Measurements from ENCODE around the gene IQSEC1. TPM values are rescaled to one million over a fixed set of nuclear protein-coding genes. Genes with fewer than 3 reads are reported as not detected.
A peak's percentile ranks its signal among the peaks of the same experiment; 100 is the strongest.

Gene IQSEC1
- total and polyA plus RNA-seq, 2 donors (not counting 1 experiment from before 2014, with no cell fraction given), result 96.7 to 222 TPM

DNA sequence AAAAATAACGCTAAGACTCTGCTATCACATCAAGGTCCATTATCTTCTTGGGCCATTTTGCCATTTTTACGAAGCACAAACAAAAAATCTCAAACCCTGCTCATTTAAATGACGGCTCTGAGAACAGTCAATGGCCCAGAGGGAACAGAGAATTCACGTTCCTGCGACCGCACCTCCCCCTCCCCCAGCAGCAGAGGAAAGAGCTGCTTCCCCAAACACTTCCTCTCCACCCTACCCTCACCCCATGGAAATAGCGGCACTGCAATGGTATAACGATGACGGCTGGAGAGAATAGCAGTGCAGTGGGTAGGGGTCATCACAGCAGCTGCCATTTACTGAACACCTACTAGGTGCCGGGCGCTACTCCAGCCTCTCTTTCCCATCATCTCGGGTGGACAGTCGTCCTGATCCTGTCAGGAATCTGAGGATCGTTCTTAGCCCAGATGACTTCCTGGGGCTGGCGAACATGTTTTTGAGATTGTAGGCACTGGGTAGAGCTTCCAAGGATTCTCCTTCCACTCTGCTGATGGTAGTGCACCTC lies 113.3 kb downstream of the IQSEC1 start:
- peaks cover 100% of the 10 kb centered on the region for H3K79me2 ChIP-seq (ENCODE audit: control insufficient read depth, insufficient read depth, low read length)

More for the DNA sequence above, 113.3 kb downstream of the IQSEC1 start:
- H3K27me3 Mint-ChIP-seq, result no peaks in the 10 kb centered on the region
- H3K4me2 ChIP-seq (replicated peaks; ENCODE audit: low read depth, low read length, poor library complexity, severe bottlenecking), result peak overlapping the region; percentile 78
- H4K20me1 ChIP-seq (ENCODE audit: control insufficient read depth, insufficient read depth, low read length, poor library complexity, severe bottlenecking), result peaks cover 100% of the 10 kb centered on the region
- H3K4me1 ChIP-seq (ENCODE audit: control insufficient read depth in 2 of 2, insufficient read depth in 2 of 2, low read length in 2 of 2), result peaks cover 91 to 100% of the 10 kb centered on the region in 2 donors
- H3K36me3 ChIP-seq (replicated peaks in 1 of 2; ENCODE audit: control extremely low read depth in 1 of 2, control insufficient read depth in 1 of 2, extremely low read depth in 1 of 2, insufficient read depth in 2 of 2, low read length in 1 of 2), result peaks cover 0 to 63% of the 10 kb centered on the region in 2 experiments
- POLR2A ChIA-PET, result interaction anchor here (0.6 to 1.8 kb wide), 5 partner anchors 23 to 296 kb away, joined by 3 to 6 read pairs (median 3); no protein-coding TSS in a partner anchor
- H3K9me3 Mint-ChIP-seq (ENCODE audit: insufficient read depth), result no peaks in the 10 kb centered on the region
- peak overlapping the region; percentile 8 to 81 for H3K27ac ChIP-seq (ENCODE audit: low read length in 2 of 2)
- peak overlapping the region; percentile 81 for H3K4me3 Mint-ChIP-seq
- peaks cover 99% of the 10 kb centered on the region for H3K4me1 Mint-ChIP-seq
- peak overlapping the region; percentile 36 for H3K9ac ChIP-seq (ENCODE audit: low read length)
- CTCF ChIA-PET, result interaction anchor here (0.6 to 2.0 kb wide), 16 partner anchors 9 to 372 kb away, joined by 3 to 9 read pairs (median 4); partner anchors contain the start of gene RPL32
- WGBS (ENCODE audit: insufficient coverage), result 22% methylated on average over 10 of the region's 15 CpGs
- TF ChIP-seq EZH2 (IDR thresholded peaks at IDR 0.05; ENCODE audit: borderline replicate concordance, insufficient read depth, low read depth, low read length, poor library complexity, severe bottlenecking), result no peak
- TF ChIP-seq, protein P1, sequence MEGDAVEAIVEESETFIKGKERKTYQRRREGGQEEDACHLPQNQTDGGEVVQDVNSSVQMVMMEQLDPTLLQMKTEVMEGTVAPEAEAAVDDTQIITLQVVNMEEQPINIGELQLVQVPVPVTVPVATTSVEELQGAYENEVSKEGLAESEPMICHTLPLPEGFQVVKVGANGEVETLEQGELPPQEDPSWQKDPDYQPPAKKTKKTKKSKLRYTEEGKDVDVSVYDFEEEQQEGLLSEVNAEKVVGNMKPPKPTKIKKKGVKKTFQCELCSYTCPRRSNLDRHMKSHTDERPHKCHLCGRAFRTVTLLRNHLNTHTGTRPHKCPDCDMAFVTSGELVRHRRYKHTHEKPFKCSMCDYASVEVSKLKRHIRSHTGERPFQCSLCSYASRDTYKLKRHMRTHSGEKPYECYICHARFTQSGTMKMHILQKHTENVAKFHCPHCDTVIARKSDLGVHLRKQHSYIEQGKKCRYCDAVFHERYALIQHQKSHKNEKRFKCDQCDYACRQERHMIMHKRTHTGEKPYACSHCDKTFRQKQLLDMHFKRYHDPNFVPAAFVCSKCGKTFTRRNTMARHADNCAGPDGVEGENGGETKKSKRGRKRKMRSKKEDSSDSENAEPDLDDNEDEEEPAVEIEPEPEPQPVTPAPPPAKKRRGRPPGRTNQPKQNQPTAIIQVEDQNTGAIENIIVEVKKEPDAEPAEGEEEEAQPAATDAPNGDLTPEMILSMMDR (IDR thresholded peaks at IDR 0.05), result no peak
- no peaks in the 10 kb centered on the region for H3K9me3 ChIP-seq (ENCODE audit: control extremely low read depth in 1 of 3, control insufficient read depth in 2 of 3, insufficient read depth in 1 of 3, low read length in 2 of 3)
- no peak overlapping the region for H2AFZ ChIP-seq (ENCODE audit: insufficient read depth, low read depth, low read length, poor library complexity, severe bottlenecking)
- no peaks in the 10 kb centered on the region for H3K27me3 ChIP-seq (replicated peaks in 1 of 4; ENCODE audit: control extremely low read depth in 1 of 4, control insufficient read depth in 3 of 4, insufficient read depth in 4 of 4, low read length in 3 of 4)
- peak overlapping the region; percentile 86 for H3K27ac Mint-ChIP-seq
- peak overlapping the region in 3 of 5 experiments; percentile 5 to 48 (median 23) for H3K4me3 ChIP-seq (ENCODE audit: control extremely low read depth in 1 of 5, extremely low read depth in 1 of 5, insufficient read depth in 1 of 5, low read depth in 2 of 5, low read length in 4 of 5)
- ATAC-seq (ENCODE audit: low read depth), result peak; percentile 28
- intact Hi-C loops (cut with micrococcal nuclease), result loop anchor here (2.0 kb wide), 1 partner anchor 453 kb away; no protein-coding TSS in a partner anchor
- peak; percentile 75 for DNase-seq
